SH-SY5Y (cell line): ENCODE measurements around the gene CCDC88A.

Experiments used
- GATA2 ChIP-seq: IDR thresholded peaks from 2 replicates; pipeline ENCODE4 v1.6.1; 2011; ENCODE audit warnings: mild to moderate bottlenecking, low read depth, low read length
- GATA3 ChIP-seq: IDR thresholded peaks from 2 replicates; pipeline ENCODE4 v1.6.1; 2011; ENCODE audit warnings: low read depth, mild to moderate bottlenecking, low read length, moderate library complexity

DNA sequence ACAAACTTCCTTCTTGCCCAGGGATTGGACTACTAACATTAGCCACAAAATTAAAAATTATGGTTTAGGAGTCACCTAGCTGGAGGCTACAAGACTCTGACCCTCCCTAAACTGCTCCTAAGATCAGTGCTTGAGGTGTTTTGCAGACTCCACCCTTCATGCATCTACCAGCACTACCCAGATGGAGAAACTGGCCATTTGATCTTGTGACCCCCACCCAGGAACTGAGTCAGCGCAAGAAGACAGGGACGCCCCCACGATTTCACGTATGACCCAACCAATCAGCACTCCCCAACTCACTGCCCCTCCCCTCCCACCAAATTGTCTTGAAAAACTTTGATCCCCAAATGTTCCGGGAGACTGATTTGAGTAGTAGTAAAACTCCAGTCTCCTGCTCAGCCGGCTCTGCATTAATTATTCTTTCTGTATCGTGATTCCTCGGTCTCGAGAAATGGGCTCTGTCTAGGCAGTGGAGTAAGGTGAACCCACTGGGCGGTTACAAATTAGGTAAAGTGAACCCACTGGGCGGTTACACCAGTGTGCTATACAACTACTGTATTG, 40.1 kb upstream of the CCDC88A start:
- TF ChIP-seq GATA2 (no peak), GATA3 (no peak)
